ENCODE data around the gene PLIN1.
A peak's percentile ranks its signal among the peaks of the same experiment; 100 is the strongest.

Gene PLIN1

GRCh38 chr15:89630974-89631901 lies 47.9 kb downstream of the PLIN1 start:
- TF ChIP-seq FOXP2 (optimal IDR thresholded peaks at IDR 0.05; ENCODE audit: borderline replicate concordance, extremely low read depth, extremely low read length, insufficient read depth) (no peak), SIN3A (IDR thresholded peaks at IDR 0.05; ENCODE audit: borderline replicate concordance, insufficient read depth, low read length) (no peak), TAF1 (IDR thresholded peaks at IDR 0.05; ENCODE audit: borderline replicate concordance, insufficient read depth, low read length) (no peak), POLR2AphosphoS5 (IDR thresholded peaks at IDR 0.05; ENCODE audit: low read depth, low read length) (0 out of 2 replicates have a peak, but pooled peaks have one; percentile 3), REST (IDR thresholded peaks at IDR 0.05; ENCODE audit: insufficient read depth in 1 of 2, low read depth in 2 of 2, low read length in 2 of 2) (no peak)

GRCh38 chr15:89630260-89630659 lies 48.9 kb downstream of the PLIN1 start:
- TF ChIP-seq TAF1 (IDR thresholded peaks at IDR 0.05; ENCODE audit: borderline replicate concordance, insufficient read depth, low read length) (no peak), POLR2AphosphoS5 (IDR thresholded peaks at IDR 0.05; ENCODE audit: low read depth, low read length) (no peak), REST (IDR thresholded peaks at IDR 0.05; ENCODE audit: insufficient read depth in 1 of 2, low read depth in 2 of 2, low read length in 2 of 2) (no peak), SIN3A (IDR thresholded peaks at IDR 0.05; ENCODE audit: borderline replicate concordance, insufficient read depth, low read length) (no peak), FOXP2 (optimal IDR thresholded peaks at IDR 0.05; ENCODE audit: borderline replicate concordance, extremely low read depth, extremely low read length, insufficient read depth) (no peak)

GRCh38 chr15:89629829-89630228 lies 49.3 kb downstream of the PLIN1 start:
- TF ChIP-seq TAF1 (IDR thresholded peaks at IDR 0.05; ENCODE audit: borderline replicate concordance, insufficient read depth, low read length) = no peak
- TF ChIP-seq SIN3A (IDR thresholded peaks at IDR 0.05; ENCODE audit: borderline replicate concordance, insufficient read depth, low read length) = no peak
- TF ChIP-seq FOXP2 (optimal IDR thresholded peaks at IDR 0.05; ENCODE audit: borderline replicate concordance, extremely low read depth, extremely low read length, insufficient read depth) = no peak
- TF ChIP-seq REST (IDR thresholded peaks at IDR 0.05; ENCODE audit: insufficient read depth in 1 of 2, low read depth in 2 of 2, low read length in 2 of 2) = no peak
- TF ChIP-seq POLR2AphosphoS5 (IDR thresholded peaks at IDR 0.05; ENCODE audit: low read depth, low read length) = no peak

GRCh38 chr15:89628806-89629715 lies 50.1 kb downstream of the PLIN1 start:
- TF ChIP-seq POLR2AphosphoS5 (IDR thresholded peaks at IDR 0.05; ENCODE audit: low read depth, low read length) = no peak; the same call in 1 of the 2 replicates

- TF ChIP-seq SIN3A (IDR thresholded peaks at IDR 0.05; ENCODE audit: borderline replicate concordance, insufficient read depth, low read length) (no peak), TAF1 (IDR thresholded peaks at IDR 0.05; ENCODE audit: borderline replicate concordance, insufficient read depth, low read length) (no peak), POLR2AphosphoS5 (IDR thresholded peaks at IDR 0.05; ENCODE audit: low read depth, low read length) (no peak), FOXP2 (optimal IDR thresholded peaks at IDR 0.05; ENCODE audit: borderline replicate concordance, extremely low read depth, extremely low read length, insufficient read depth) (no peak), REST (IDR thresholded peaks at IDR 0.05; ENCODE audit: insufficient read depth in 1 of 2, low read depth in 2 of 2, low read length in 2 of 2) (no peak)
Measured at GRCh38 chr15:89628301-89628700, 50.9 kb downstream of the PLIN1 start.

Data from PFSK-1 (cell line).